Measurements from ENCODE around the gene ADCY3.

- TF ChIP-seq CTCF (IDR thresholded peaks at IDR 0.05) (no peak), ZFX (IDR thresholded peaks at IDR 0.05; ENCODE audit: borderline replicate concordance) (no peak)
Observed at GRCh38 chr2:24877067-24877466, 43.0 kb downstream of the ADCY3 start.
